SJCRH30 (cell line): ENCODE data around the gene KCNIP4. TPM values are rescaled to one million over a fixed set of nuclear protein-coding genes. Genes with fewer than 3 reads are reported as not detected.
A peak's percentile ranks its signal among the peaks of the same experiment; 100 is the strongest.
"Not testable (repeated sequence)": the region's sequence is repeated elsewhere in the genome, so short reads cannot be mapped to it uniquely, and the experiment has no call there.

Experiments used
- DNase-seq, 2 experiments: peaks; one replicate each; pipeline ENCODE4 v3.0.0-alpha.2; 2015 to 2020
- H3K27ac ChIP-seq: fragments of 250-450 bp; sonication (Bioruptor Pico); 2 replicates; pipeline ENCODE4 v1.5.1; 2020; ENCODE audit warnings: mild to moderate bottlenecking, moderate library complexity
- H3K27me3 ChIP-seq: fragments of 250-450 bp; sonication (Bioruptor Pico); 2 replicates; pipeline ENCODE4 v1.5.1; 2020; ENCODE audit warnings: mild to moderate bottlenecking, moderate library complexity
- H3K36me3 ChIP-seq: fragments of 250-450 bp; sonication (Bioruptor Pico); 2 replicates; pipeline ENCODE4 v1.5.1; 2020; ENCODE audit warnings: mild to moderate bottlenecking, moderate library complexity
- H3K4me1 ChIP-seq: fragments of 250-450 bp; sonication (Bioruptor Pico); 2 replicates; pipeline ENCODE4 v1.5.1; 2020; ENCODE audit warnings: mild to moderate bottlenecking, moderate library complexity
- H3K4me3 ChIP-seq: fragments of 250-450 bp; sonication (Bioruptor Pico); 2 replicates; pipeline ENCODE4 v1.5.1; 2020; ENCODE audit warnings: mild to moderate bottlenecking, moderate library complexity
- H3K9me3 ChIP-seq: fragments of 250-450 bp; sonication (Bioruptor Pico); replicated peaks from 2 replicates; pipeline ENCODE4 v1.5.1; 2020; ENCODE audit warnings: mild to moderate bottlenecking, moderate library complexity
- total RNA-seq: library from RNA; depleted of rRNA; stranded (reverse); fragments of >200 nt; shearing (Covaris generic); gene quantifications from 2 replicates; pipeline ENCODE4 v1.2.3, GENCODE V29; 2014; rRNA removed

KCNIP4 gene
- 0.46 and 0.67 TPM in 2 replicates for total RNA-seq

DNA sequence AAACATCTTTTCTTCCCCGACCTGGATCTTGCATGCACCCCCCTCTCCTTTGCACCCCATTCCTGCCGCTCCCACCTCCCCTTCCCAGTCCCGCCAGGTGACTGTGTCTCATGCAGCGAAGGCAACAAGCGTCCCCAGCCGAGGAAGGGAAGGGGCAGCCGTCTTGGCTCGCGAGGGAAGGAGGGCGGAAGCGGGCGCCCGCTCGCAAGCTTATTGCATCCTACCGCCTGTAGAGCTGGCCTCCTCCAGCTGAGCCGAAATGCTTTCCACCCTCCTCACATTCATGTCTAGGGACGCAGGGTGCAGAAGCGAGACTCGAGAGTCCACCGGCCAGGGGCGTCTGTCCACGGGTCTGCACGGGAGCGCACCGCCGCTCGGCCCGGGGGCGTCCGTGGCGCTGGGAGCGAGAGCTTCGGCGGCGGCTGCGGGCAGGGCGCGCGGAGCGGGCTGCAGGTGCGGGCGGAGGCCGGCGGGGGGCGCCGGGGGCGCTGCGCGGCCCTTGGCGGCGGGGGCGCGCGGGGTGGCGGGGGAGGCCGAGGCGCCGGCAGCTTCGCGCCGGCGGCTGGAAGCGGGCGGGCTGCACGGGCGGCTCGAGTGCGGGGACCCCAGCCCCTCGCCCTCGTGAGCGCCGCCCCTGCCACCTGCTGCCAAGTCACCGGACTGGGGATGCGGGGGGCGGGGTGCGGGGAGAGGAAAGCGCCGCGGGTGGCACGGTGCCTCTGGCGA, at the start of gene KCNIP4:
KCNIP4 (minus strand) TSS at position 426 of the 726 bp plus-strand sequence.
- H3K36me3 ChIP-seq: no peaks in the 10 kb centered on the region
- no peak for DNase-seq
- H3K27ac ChIP-seq: no peak within 1 kb of the TSS
- H3K27me3 ChIP-seq: no peaks in the 10 kb centered on the region
- H3K4me3 ChIP-seq: no peak within 1 kb of the TSS
- H3K4me1 ChIP-seq: no peaks in the 10 kb centered on the region
- H3K9me3 ChIP-seq: no peaks in the 10 kb centered on the region

DNA sequence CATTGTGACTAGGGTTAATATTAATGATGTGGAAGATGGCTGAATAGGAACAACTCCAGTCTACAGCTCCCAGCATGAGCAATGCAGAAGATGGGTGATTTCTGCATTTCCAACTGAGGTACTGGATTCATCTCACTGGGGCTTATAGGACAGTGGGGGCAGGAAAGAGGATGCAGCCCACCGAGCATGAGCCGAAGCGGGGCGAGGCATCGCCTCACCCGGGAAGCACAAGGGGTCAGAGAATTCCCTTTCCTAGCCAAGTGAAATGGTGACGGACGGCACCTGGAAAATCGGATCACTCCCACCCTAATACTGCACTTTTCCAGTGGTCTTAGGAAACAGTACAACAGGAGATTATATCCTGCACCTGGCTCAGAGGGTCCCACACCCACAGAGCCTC, 48.0 kb upstream of the KCNIP4 start:
- H3K4me1 ChIP-seq, H3K27ac ChIP-seq, H3K4me3 ChIP-seq, H3K36me3 ChIP-seq, H3K27me3 ChIP-seq, DNase-seq, H3K9me3 ChIP-seq: not testable (repeated sequence)

DNA sequence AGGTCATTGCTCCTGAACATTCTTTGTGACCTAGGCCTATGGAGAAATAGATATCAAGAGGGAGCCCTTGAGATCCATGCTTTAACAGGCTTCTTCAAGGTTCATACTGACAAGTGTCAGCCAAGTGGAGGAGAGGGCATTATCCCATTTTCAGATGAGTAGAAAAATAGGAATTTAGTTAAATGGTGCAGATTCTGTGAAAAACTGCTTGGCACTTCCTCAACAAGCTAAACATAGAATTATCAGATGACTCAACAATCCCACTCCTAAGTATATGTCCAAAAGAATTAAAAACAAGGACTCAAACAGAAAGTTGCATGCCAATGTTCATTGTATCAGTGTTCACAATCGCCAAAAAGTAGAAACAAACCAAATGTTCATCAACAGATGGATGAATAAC, 43.8 kb upstream of the KCNIP4 start:
- no peak for DNase-seq
- no peaks in the 10 kb centered on the region for H3K9me3 ChIP-seq
- H3K4me1 ChIP-seq: no peaks in the 10 kb centered on the region
- H3K27me3 ChIP-seq: no peaks in the 10 kb centered on the region
- H3K4me3 ChIP-seq: no peak overlapping the region
- no peak overlapping the region for H3K27ac ChIP-seq
- H3K36me3 ChIP-seq: no peaks in the 10 kb centered on the region

DNA sequence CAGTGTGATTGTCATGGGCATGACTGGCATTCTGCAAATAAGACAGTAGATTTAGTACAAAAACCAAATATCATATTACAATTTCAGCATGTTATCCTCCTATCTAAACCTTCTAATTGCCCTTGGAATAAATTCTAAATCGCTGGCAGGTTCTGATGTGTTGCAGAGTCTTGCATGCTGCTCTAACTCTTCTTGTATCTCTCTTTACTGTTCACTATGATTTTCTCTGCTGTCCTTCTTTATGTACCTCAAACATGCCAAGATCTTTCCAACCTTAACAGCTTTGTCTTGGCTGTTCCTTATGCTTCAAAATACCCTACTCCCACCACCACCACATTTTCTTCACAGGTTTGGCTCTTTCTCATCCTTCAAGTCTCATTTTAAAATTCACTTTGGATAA, 43.0 kb upstream of the KCNIP4 start:
- H3K4me1 ChIP-seq: no peaks in the 10 kb centered on the region
- no peak for DNase-seq

DNA sequence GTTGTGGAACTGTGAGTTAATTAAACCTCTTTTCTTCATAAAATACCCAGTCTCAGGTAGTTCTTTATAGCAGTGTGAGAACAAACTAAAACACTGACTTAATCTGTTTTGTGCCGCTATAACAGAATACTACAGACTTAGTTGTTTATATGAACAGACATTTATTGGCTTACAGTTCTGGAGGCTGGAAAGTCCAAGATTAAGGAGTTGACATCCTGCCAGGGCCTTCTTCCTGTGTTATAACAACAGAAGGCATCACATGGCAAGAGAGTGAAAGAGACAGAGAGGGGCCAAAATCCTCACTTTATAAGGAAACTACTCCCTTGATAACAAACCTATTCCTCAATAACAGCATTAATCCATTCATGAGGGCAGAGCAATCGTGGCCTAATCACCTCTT, 42.5 kb upstream of the KCNIP4 start:
- no peaks in the 10 kb centered on the region for H3K27me3 ChIP-seq
- H3K9me3 ChIP-seq: no peaks in the 10 kb centered on the region
- H3K4me1 ChIP-seq: no peaks in the 10 kb centered on the region
- no peaks in the 10 kb centered on the region for H3K36me3 ChIP-seq
- H3K27ac ChIP-seq: no peak overlapping the region
- DNase-seq: peak in 1 of 2 experiments; percentile 11
- no peak overlapping the region for H3K4me3 ChIP-seq

More for the DNA sequence above, 43.0 kb upstream of the KCNIP4 start:
- Histone ChIP-seq H3K36me3 (no peaks in the 10 kb centered on the region), H3K4me3 (no peak overlapping the region), H3K27me3 (no peaks in the 10 kb centered on the region), H3K9me3 (no peaks in the 10 kb centered on the region), H3K27ac (no peak overlapping the region)

DNA sequence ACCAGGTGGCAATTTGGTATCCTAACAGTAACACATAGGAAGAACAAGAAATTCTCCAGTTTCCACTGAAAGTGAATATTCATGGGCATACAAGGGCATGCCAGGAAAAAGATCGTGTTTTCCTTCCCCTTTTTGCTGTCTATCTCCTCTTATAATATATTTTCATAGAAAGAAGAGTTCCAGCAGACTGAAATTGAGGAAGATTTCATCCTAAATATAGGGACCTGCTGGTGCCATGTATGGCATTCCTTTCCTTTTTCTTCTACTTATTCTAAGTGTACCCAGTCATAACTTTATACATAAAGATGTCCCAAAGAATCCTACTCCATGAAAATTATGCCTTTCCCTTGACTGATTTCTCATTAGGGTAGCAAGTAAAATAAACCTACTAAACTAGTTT, 40.8 kb upstream of the KCNIP4 start:
- no peak overlapping the region for H3K27ac ChIP-seq
- DNase-seq: no peak
- H3K4me3 ChIP-seq: no peak overlapping the region
- no peaks in the 10 kb centered on the region for H3K36me3 ChIP-seq
- no peaks in the 10 kb centered on the region for H3K9me3 ChIP-seq
- no peaks in the 10 kb centered on the region for H3K27me3 ChIP-seq
- no peaks in the 10 kb centered on the region for H3K4me1 ChIP-seq

DNA sequence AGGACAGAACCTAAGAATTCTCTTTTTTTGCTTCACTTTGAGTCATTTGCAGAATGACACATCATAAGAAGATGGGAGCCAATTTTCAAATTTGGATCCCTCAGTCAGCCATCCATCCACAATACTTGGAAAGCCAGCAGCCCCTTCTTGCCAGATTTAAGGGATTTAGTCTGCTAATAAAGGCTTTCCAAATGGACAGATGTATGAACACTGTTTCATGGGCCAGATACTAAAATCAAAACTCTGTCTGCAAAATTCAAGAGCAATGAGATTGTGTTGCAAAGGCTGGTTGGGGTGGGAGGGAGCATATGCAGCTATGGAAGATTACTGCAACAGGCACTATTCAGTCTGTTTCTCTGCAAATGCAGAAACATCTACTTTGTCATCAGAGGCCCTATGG, 37.7 kb upstream of the KCNIP4 start:
- H3K4me3 ChIP-seq: no peak overlapping the region
- no peaks in the 10 kb centered on the region for H3K27me3 ChIP-seq
- no peaks in the 10 kb centered on the region for H3K9me3 ChIP-seq
- H3K4me1 ChIP-seq: no peaks in the 10 kb centered on the region
- no peaks in the 10 kb centered on the region for H3K36me3 ChIP-seq
- no peak for DNase-seq
- H3K27ac ChIP-seq: no peak overlapping the region

DNA sequence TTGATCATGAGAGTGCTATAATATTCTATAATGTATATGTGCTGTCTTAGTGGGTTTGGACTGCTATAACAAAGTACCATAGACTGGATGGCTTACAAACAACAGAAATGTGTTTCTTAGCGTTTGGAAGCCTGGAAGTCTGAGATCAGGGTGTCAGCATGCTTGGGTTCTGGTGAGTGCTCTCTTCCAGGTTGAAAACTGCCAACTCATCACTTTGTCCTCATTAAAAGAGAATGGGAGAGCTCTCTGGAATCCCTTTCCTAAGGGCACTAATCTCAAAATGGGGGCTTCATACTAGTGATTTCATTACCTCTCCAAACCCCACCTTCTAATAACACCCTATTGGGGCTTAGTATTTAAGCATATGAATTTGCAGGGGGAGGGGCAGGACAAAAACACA, 33.5 kb upstream of the KCNIP4 start:
- Histone ChIP-seq H3K36me3 (no peaks in the 10 kb centered on the region), H3K4me1 (no peaks in the 10 kb centered on the region), H3K27ac (no peak overlapping the region), H3K9me3 (no peaks in the 10 kb centered on the region), H3K4me3 (no peak overlapping the region), H3K27me3 (no peaks in the 10 kb centered on the region)
- no peak for DNase-seq

DNA sequence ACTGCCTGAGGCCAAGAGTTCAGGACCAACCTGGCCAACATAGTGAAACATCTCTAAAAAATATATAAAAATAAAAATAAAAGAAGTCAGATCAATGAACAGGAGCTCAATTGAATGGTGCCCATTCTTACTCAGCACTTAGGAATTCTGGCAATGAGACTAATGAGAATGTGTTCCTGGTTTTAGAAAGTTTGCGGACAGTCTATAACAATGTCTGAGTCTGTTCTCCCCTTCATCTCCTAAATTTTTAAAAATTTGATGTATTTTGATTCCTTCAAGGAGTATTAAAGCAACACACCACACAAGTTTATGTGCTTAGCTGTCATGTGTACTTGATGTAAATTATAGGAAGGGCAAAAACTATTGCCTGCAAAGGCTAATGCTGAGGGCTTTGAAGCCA, 30.6 kb upstream of the KCNIP4 start:
- Histone ChIP-seq H3K27ac (no peak overlapping the region), H3K4me1 (no peaks in the 10 kb centered on the region), H3K36me3 (no peaks in the 10 kb centered on the region), H3K4me3 (no peak overlapping the region), H3K9me3 (no peaks in the 10 kb centered on the region), H3K27me3 (no peaks in the 10 kb centered on the region)
- DNase-seq: no peak

DNA sequence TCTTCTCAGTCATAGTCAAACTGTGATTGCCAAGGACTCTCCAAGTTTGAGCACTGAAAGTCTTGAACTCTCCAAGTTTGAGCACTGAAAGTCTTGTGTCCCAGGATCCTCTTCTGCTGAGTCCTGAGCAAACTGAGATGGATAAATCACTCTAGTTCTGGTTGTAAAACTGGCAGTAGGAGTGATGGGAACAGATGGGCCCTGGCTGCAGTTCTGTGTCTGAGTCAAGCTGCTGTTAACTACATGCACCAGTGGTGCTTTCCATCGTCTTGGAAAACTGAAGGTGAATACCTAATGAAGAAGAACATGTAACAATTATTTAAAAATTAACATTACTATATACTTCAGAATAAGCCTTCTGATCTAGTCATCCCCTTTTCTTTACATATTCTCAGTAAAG, 27.6 kb upstream of the KCNIP4 start:
- Histone ChIP-seq H3K27ac (no peak overlapping the region), H3K4me3 (no peak overlapping the region), H3K27me3 (no peaks in the 10 kb centered on the region), H3K36me3 (no peaks in the 10 kb centered on the region), H3K9me3 (no peaks in the 10 kb centered on the region), H3K4me1 (no peaks in the 10 kb centered on the region)
- peak in 1 of 2 experiments; percentile 9 for DNase-seq

DNA sequence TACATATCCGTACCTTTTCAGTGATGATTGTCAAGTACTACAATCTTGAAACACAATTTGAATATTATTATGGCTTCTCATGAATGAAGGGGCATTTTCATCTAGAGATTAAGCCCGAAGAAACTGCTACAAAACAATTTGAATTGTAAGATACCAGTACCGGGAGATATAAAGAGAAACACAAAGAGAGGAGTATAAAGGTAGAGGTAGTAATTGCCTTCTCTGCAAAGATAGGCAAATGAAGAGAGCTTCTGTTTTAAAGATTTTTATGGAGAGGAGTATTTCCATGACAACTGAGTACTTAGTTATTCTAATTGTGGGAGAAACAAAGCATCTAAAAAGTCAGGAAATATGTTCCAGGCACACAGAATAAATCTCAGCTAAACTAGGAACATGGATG, 25.3 kb upstream of the KCNIP4 start:
- Histone ChIP-seq H3K27ac (no peak overlapping the region), H3K4me1 (no peaks in the 10 kb centered on the region), H3K36me3 (no peaks in the 10 kb centered on the region), H3K27me3 (no peaks in the 10 kb centered on the region; the same call in 1 of the 2 replicates), H3K4me3 (no peak overlapping the region), H3K9me3 (no peaks in the 10 kb centered on the region)
- no peak for DNase-seq

DNA sequence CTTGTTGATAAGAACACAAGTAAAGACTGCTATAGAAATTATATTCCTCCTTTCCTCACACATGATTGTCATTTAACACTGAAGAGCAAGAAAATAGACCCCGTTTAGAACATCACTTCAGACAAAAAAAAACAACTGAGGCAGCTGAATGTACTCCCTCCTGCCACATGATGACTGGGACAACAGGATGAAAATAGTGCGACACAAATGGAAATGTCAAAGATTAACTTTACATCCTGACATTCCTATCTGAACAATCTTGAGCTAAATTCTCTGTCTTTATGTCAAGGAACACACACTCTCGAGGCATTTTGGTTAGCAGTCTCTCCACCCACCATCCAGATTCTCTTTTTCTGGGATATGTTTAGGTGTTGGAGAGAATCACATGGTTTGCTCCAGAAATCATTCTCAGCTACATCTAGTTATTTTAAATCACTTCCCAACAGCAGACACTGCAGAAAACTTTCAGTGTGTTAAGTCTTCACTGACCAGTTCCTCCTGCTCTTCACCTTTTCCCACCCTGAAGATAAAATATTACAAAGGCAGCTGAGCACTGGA, 16.3 kb upstream of the KCNIP4 start:
- Histone ChIP-seq H3K27me3 (no peaks in the 10 kb centered on the region; the same call in 1 of the 2 replicates), H3K9me3 (no peaks in the 10 kb centered on the region; the same call in 1 of the 2 replicates), H3K27ac (no peak overlapping the region), H3K4me3 (no peak overlapping the region), H3K36me3 (no peaks in the 10 kb centered on the region), H3K4me1 (no peaks in the 10 kb centered on the region)
- DNase-seq: no peak

DNA sequence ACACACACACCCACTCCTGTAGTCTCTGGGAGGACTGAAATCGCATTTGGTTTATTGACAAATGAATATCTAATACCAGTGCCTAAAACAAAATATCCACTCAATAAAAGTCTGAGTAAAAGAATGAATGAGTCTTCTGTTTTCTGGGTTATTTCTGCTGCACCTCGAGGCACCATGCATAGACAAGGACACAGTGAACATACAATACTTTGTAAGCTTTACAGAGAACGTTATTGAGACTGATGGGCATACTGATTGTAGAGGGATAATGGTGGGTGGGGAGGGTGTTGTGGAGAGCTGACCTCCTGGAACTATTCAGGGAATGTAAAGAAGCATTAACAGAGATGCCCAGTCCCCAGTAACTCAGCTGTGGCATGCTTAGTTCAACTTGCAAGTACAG, 14.1 kb upstream of the KCNIP4 start:
- no peak for DNase-seq
- no peak overlapping the region for H3K27ac ChIP-seq
- no peaks in the 10 kb centered on the region; the same call in 1 of the 2 replicates for H3K9me3 ChIP-seq
- no peaks in the 10 kb centered on the region for H3K27me3 ChIP-seq
- no peak overlapping the region for H3K4me3 ChIP-seq
- no peaks in the 10 kb centered on the region for H3K4me1 ChIP-seq
- no peaks in the 10 kb centered on the region for H3K36me3 ChIP-seq

DNA sequence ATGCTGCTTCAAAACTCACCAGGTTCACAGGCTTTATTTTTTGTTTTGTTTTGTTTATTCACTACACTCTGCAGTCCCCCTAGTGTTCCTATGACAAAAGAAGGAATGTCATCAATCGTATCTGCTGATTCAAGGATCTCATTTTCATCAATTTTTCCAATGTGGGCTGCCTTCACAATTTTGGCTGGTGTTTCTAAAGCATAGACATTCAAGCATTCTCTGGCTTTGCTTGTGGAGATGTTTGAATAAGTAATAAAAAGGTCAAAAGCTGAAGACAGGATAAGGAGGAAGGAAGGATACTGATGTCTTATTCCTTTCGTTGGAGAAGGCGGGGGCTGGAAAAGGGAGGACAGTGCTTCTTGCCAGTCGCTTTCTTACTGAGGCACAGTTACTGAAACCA, 12.2 kb upstream of the KCNIP4 start:
- Histone ChIP-seq H3K27ac (no peak overlapping the region), H3K9me3 (no peaks in the 10 kb centered on the region; the same call in 1 of the 2 replicates), H3K36me3 (no peaks in the 10 kb centered on the region), H3K27me3 (no peaks in the 10 kb centered on the region), H3K4me1 (no peaks in the 10 kb centered on the region), H3K4me3 (no peak overlapping the region)
- no peak for DNase-seq

DNA sequence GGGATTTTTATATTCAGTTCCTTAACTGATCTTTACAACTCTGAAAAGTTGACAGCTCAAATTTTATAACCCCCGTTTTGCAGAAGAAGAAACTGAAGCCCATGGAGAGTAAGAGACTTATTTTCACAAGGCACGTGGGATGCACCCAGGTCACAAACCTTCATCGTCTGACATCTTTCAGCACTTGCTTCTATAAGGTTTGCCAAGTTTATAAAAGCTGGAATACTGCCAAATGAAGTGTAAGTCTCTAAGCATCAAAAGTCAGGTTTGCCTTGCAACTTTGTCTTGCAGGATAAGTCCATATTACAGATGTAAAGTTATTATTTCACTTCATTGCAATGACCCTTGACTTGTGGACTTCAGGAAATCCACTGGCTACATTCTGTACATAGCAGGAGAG, 6.3 kb upstream of the KCNIP4 start:
- Histone ChIP-seq H3K9me3 (no peaks in the 10 kb centered on the region), H3K27ac (no peak overlapping the region), H3K27me3 (no peaks in the 10 kb centered on the region), H3K4me1 (no peaks in the 10 kb centered on the region), H3K36me3 (no peaks in the 10 kb centered on the region), H3K4me3 (no peak overlapping the region)
- no peak for DNase-seq

DNA sequence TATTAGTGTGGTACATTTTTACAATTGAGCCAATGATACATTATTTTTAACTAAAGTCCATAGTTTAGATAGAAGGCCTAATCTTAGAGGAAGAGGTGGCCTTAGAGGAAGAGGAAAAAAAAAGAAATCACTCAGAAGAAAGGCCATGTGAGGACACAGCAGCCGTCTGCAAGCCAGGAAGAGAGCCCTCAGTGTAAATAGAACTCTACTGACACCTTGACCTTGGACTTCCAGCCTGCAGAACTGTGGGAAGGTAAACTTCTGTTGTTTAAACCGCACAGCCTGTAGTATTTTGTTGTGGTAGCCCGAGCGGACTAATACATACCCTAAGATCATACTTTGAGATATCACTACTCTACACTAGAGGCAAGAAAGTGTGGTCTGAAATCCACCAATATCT, 5.1 kb upstream of the KCNIP4 start:
- no peak overlapping the region for H3K4me3 ChIP-seq
- DNase-seq: no peak
- H3K9me3 ChIP-seq: no peaks in the 10 kb centered on the region
- no peaks in the 10 kb centered on the region for H3K4me1 ChIP-seq
- H3K36me3 ChIP-seq: no peaks in the 10 kb centered on the region
- H3K27ac ChIP-seq: no peak overlapping the region
- H3K27me3 ChIP-seq: no peaks in the 10 kb centered on the region
